Activated CD8-positive, alpha-beta memory T cell treated with anti-CD3 and anti-CD28 coated beads, Interleukin-2, amount 50 U/mL, for 48 hours (primary cell): ENCODE data around the gene TMEM238L.

Experiments used
- DNase-seq: peaks from one replicate; pipeline ENCODE4 v3.0.0-alpha.2; 2020

Gene TMEM238L

DNA sequence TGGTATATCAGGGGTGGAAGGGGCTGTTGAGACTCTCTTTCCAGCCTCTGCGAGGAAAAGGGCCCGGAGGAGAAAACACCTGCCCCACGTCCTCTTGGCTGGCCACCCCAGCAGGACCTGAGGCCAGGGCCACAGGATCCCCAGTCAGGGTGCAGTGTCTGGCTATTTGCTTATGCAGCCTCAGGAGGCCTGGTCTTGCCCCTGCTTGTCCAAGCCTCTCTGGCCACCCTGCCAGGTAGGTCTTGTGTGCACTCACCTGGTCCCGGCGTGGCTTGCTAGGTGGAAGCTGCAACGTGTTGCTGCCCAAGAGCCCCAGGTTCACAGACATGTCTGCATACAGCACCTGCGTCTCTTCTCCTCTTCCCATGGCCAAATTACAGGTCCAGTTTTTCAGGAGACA is 549 bp downstream of the TMEM238L start:
- no peak for DNase-seq

DNA sequence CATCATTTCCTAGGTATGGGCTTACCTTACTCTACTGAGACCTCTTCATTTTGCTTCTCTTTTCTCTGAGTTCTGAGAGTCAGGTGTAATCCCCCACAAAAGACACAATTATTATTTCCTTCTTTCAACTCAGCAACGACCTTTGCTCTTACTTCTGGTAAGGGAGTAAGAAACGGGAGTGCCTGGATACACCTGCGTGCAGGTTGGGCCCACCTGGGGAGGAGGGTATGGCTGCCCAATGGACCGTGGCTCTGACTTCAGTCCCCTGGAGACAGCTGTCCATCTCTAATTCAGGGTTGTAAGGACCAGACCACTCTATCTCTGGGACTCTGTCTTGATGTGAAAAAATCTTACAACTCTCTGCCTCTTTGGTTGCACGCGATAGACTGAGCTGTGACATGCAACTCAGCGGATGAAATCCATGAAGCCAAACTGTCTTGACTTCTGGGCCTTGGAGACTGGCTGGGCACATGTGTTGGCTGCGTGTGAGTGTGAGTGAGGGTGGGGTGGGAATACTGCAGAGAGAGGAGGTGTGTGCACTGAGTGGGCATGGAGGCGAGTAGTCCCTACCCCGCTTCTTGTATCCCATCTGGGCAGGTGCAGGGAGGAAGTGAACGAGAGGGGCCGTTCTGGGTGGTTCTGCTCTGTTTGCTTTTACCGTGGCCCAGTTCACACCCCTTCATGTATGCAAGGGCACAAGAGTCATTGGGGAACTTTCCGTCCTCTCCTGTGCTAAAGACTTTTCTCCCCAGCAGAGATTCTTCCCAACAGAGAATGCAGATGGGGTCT is 1.2 kb downstream of the TMEM238L start:
- DNase-seq, result no peak

GRCh38 chr17:10799407-10799806 is 4.5 kb downstream of the TMEM238L start:
- DNase-seq, result no peak

DNA sequence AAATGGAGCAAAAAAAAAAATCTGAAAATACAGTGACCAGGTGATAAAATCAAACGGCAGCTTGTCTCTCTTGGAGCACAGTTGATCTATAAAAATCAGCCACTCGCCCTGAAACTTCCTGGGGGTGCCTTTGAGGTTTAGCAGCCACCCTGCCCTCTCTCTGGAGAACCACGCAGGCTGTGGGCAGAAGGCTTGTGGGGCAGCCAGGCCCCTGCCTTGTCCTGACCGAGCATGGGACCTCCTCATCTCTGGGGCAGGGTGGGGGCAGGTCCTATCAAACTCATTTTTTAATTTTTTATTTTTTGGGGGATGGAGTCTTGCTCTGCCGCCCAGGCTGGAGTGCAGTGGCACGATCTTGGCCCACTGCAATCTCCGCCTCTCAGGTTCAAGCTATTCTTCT is 5.0 kb downstream of the TMEM238L start:
- DNase-seq, result no peak

DNA sequence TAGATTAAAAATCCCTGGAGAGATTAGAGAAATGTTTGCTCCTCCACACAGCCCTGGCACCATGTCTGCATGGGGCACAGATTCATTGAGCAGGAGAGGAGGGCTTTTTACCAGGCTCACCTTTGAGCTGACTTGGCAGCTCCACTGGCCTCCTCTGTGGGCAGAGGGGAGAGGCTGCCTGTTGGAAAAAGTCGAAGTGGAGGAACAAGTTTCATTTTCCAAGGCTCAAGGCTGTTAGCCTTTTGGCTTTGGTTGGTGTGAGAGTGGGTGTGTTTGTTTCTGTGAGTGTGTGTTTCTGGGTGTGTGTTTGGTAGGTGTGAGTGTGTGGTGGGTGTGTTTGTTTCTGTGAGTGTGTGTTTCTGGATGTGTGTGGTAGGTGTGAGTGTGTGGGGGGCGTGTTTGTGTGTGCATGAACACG is 5.6 kb downstream of the TMEM238L start:
- DNase-seq, result no peak

DNA sequence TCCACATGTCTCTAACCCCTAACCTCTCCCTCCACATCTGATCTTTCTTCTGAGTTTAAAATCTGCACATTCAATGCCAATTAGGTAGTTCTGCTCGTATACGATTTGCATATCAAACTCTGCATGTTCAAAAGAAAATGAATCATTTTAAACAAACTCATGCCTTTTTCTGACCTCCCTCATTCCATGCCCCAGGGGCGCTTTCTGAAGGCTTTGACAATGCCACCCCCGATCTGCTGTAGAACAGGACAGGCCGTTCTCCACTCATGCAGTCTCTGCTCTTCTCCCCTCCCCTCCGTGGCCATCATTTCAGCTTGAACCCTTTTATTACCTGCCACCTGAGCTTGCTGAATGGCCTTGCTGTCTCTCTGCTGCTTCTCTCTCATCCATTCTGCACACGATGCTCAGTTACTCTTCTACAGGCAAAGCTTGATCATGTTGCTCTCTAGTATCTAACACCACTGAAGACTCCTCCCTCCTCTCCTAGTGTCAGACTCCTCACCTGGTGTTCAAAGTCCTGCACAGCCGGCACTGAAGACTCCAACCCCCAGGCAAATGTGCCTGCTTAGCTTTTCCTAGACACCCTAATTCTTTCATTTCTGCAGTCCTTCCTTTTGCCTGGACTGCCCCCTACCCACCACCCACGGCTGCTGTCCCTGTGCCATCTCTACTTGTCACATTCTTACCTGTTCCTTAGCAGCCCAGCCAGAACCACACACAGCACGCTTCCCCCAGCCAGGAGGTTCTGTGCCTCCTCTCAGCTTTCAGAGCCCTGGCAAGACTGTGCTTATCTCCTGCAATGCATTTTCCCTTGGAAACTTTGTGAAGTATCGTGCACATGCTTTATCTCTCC is 6.2 kb downstream of the TMEM238L start:
- DNase-seq, result no peak

DNA sequence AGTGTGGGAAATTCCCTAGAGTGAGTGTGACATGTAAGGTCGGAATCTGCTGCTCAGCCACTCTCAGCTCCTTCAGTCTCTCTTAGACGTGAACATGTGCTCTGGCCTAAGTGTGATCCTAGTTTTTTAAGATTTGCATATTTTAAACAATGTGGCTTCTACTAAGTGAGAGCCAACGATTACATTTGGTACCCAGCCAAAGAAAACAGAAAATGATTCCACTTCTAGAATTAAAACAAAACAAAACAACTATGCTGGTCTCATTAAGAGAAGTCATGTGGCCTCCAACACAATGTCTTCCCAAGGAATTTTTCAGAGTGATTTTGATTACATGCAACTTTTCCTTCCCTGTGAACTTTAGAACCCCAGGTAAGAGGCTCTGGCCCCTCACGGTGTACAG is 10.1 kb downstream of the TMEM238L start:
- DNase-seq, result no peak

DNA sequence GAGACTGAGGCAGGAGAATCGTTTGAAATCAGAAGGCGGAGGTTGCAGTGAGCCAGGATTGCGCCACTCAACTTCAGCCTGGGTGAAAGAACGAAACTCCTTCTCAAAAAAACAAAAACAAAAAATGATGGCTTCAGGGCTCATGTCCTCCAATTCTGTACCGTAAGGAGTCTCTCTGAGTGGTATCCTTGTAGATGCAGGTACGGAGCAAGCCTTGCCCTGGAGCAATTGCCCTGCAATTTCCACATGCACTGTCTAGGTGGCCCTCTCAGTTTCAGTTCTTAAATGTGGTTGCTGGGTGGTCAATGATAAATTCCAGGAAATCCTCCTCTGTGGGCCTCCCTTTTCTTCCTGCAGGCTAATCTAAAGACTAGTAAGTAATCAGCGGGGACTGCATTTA is 10.6 kb downstream of the TMEM238L start:
- DNase-seq, result no peak

- no peak for DNase-seq
Observed at GRCh38 chr17:10792151-10792550, 11.7 kb downstream of the TMEM238L start.

DNA sequence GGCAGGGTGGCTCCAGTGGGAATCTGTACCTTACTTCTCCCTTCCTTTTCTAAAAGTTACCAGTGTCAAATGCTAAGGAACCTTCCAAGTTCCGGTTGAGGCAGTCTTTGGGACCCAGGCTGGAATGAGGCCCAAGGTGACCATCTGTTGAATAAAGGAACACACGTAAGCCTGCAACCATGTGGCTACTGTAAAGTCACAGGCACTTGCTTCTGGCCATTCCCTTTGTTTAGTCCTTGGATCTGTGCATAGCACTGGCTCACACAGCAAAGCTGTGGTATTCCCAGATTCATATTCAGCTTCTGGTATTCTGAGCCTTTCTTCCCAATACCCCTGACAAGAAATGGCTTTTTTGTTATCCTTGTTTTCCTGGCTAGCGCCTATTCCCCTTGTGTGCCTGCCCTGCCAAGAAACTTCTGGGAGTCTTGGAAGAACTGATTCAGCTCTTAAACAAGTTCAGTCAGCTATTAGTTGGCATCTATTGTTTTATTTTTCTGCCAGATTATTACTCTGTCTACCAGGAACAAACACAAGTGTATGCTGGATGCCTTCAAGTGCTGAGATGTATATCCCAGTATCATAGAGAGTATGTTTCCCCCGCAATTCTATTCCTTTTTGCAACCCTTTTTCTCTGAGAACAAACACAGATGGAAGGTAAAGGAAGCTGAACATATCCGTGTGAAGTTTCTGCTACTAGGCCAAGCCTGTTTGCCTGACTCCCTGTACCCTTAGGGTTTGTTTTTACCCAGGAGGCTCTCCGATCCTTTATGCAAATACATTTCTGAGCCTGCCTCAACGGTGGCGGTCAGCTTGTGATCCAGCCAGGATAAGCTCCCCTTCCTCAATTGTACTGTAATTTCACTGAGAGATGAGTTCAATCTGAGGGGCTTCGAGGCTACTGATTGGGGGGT is 13.2 kb downstream of the TMEM238L start:
- DNase-seq, result no peak

DNA sequence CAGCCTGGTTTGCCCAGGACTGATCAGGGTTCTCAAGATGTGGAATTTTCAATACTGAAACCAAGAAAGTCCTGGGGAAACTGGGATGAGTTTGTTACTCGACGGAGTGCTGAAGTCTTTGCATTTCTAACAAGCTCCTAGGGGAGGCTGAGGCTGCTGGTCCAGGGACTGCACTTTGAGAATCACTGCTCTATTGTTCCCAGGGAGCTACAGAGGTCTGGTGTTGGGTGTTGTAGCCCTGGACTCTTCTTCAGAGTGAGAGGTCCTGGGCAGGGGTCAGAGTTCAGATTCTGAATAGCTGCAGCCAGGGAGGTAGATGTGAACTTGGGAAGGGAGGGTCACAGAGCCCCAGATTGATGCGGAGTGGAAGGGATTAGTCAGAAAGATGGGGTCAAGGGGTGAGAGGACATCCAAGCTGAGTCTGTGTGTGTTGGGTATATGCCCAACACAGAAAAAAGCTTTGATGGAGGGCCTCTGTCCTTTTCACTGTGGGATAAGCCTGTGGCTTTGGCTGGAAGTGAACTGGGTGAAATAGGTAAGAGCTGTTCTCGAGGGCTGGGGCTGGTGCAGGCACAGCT is 14.1 kb downstream of the TMEM238L start:
- no peak for DNase-seq

- DNase-seq, result no peak
Observed at GRCh38 chr17:10787306-10788045, 16.4 kb downstream of the TMEM238L start.

GRCh38 chr17:10785295-10785694 is 18.6 kb downstream of the TMEM238L start:
- no peak for DNase-seq

DNA sequence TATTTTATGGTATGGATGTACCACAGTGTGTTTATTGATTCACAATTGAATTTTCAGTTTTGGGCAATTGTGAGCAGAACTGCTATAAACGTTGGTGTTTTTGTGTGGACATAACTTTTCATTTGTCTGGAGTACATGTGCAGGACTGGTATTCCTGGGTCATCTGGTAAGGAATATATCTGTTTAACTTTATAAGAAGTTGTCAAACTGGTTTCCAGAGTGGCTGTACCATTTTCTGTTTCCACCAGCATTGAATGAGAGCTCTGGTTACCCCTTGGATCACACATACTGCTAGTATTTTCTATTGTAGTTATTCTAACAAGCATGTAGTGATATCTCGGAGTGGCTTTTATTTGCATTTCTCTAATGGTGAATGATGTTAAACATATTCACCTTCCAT is 24.3 kb downstream of the TMEM238L start:
- DNase-seq, result no peak

- no peak for DNase-seq
Observed at GRCh38 chr17:10777890-10778289, 26.0 kb downstream of the TMEM238L start.

GRCh38 chr17:10777131-10777807 is 26.6 kb downstream of the TMEM238L start:
- no peak for DNase-seq

GRCh38 chr17:10776381-10776780 is 27.5 kb downstream of the TMEM238L start:
- no peak for DNase-seq

- no peak for DNase-seq
Observed at GRCh38 chr17:10775740-10776356, 28.1 kb downstream of the TMEM238L start.

GRCh38 chr17:10775058-10775457 is 28.8 kb downstream of the TMEM238L start:
- no peak for DNase-seq

GRCh38 chr17:10773391-10773790 is 30.5 kb downstream of the TMEM238L start:
- DNase-seq, result no peak
